NT2/D1 (cell line): Measurements from ENCODE around the gene SYNDIG1.

Experiments
- DNase-seq: peaks from one replicate; pipeline ENCODE4 v3.0.0-alpha.2; 2011; ENCODE audit warnings: low read depth, low spot score
- H3K27me3 ChIP-seq: 2 replicates; pipeline ENCODE4 v1.6.0; 2011; ENCODE audit warnings: mild to moderate bottlenecking; ENCODE audit not compliant: insufficient read length, insufficient read depth
- H3K36me3 ChIP-seq: 2 replicates; pipeline ENCODE4 v1.6.1; 2011; ENCODE audit warnings: mild to moderate bottlenecking, low read length, mixed read lengths; ENCODE audit not compliant: insufficient read depth, insufficient read length
- H3K4me1 ChIP-seq: 2 replicates; pipeline ENCODE4 v1.5.1; 2011; ENCODE audit not compliant: insufficient read depth, insufficient read length
- H3K4me3 ChIP-seq: 2 replicates; pipeline ENCODE4 v1.5.1; 2011; ENCODE audit warnings: low read depth; ENCODE audit not compliant: insufficient read length
- H3K9ac ChIP-seq: 2 replicates; pipeline ENCODE4 v1.6.0; 2011; ENCODE audit warnings: low read depth; ENCODE audit not compliant: insufficient read length
- H3K9me3 ChIP-seq: 2 replicates; pipeline ENCODE4 v1.5.1; 2011; ENCODE audit warnings: mild to moderate bottlenecking, low read length; ENCODE audit not compliant: insufficient read depth
- SUZ12 ChIP-seq: IDR thresholded peaks from 2 replicates; pipeline ENCODE4 v1.6.1; 2011; ENCODE audit not compliant: insufficient read length, insufficient read depth; ENCODE audit errors: extremely low read depth
- YY1 ChIP-seq: IDR thresholded peaks from 2 replicates; pipeline ENCODE4 v1.6.1; 2011; ENCODE audit not compliant: insufficient read length, insufficient read depth
- ZNF274 ChIP-seq: IDR thresholded peaks from 2 replicates; pipeline ENCODE4 v1.6.1; 2011; ENCODE audit warnings: mild to moderate bottlenecking, low read depth, low read length

Gene SYNDIG1

GRCh38 chr20:24531202-24531601 lies 61.8 kb downstream of the SYNDIG1 start:
- H3K9ac ChIP-seq = no peak overlapping the region
- H3K36me3 ChIP-seq = no peaks in the 10 kb centered on the region
- TF ChIP-seq SUZ12 (no peak), ZNF274 (no peak), YY1 (no peak)
- no peak overlapping the region for H3K4me3 ChIP-seq
- no peak for DNase-seq
- no peaks in the 10 kb centered on the region; the same call in 1 of the 2 replicates for H3K9me3 ChIP-seq
- no peaks in the 10 kb centered on the region for H3K4me1 ChIP-seq
- H3K27me3 ChIP-seq = no peaks in the 10 kb centered on the region

- DNase-seq = no peak
- no peaks in the 10 kb centered on the region for H3K4me1 ChIP-seq
- no peaks in the 10 kb centered on the region; the same call in 1 of the 2 replicates for H3K9me3 ChIP-seq
- no peak overlapping the region for H3K4me3 ChIP-seq
- no peaks in the 10 kb centered on the region for H3K27me3 ChIP-seq
- no peak for TF ChIP-seq YY1
- no peak for TF ChIP-seq ZNF274
- no peak for TF ChIP-seq SUZ12
- no peaks in the 10 kb centered on the region for H3K36me3 ChIP-seq
- no peak overlapping the region for H3K9ac ChIP-seq
Measured at GRCh38 chr20:24531631-24532419, 62.4 kb downstream of the SYNDIG1 start.

- DNase-seq = no peak
- TF ChIP-seq YY1 = no peak
- no peak for TF ChIP-seq ZNF274
- H3K27me3 ChIP-seq = no peaks in the 10 kb centered on the region
- no peak overlapping the region for H3K9ac ChIP-seq
- H3K9me3 ChIP-seq = no peaks in the 10 kb centered on the region; the same call in 1 of the 2 replicates
- no peak overlapping the region for H3K4me3 ChIP-seq
- no peaks in the 10 kb centered on the region for H3K36me3 ChIP-seq
- H3K4me1 ChIP-seq = no peaks in the 10 kb centered on the region
Measured at GRCh38 chr20:24533449-24533848, 64.0 kb downstream of the SYNDIG1 start.

GRCh38 chr20:24534282-24534681 lies 64.9 kb downstream of the SYNDIG1 start:
- no peak for DNase-seq
- no peak overlapping the region for H3K4me3 ChIP-seq
- no peaks in the 10 kb centered on the region for H3K27me3 ChIP-seq
- no peak overlapping the region for H3K9ac ChIP-seq
- H3K9me3 ChIP-seq = no peaks in the 10 kb centered on the region; the same call in 1 of the 2 replicates
- H3K4me1 ChIP-seq = no peaks in the 10 kb centered on the region
- no peaks in the 10 kb centered on the region for H3K36me3 ChIP-seq
- TF ChIP-seq ZNF274 (no peak), YY1 (no peak), SUZ12 (no peak)

- DNase-seq = no peak
- no peaks in the 10 kb centered on the region; the same call in 1 of the 2 replicates for H3K9me3 ChIP-seq
- no peak overlapping the region for H3K9ac ChIP-seq
- H3K27me3 ChIP-seq = no peaks in the 10 kb centered on the region
- H3K36me3 ChIP-seq = no peaks in the 10 kb centered on the region
- TF ChIP-seq SUZ12 (no peak), YY1 (no peak), ZNF274 (no peak)
- no peak overlapping the region for H3K4me3 ChIP-seq
- no peaks in the 10 kb centered on the region for H3K4me1 ChIP-seq
Measured at GRCh38 chr20:24535941-24536730, 66.7 kb downstream of the SYNDIG1 start.

- no peak for TF ChIP-seq YY1
- TF ChIP-seq SUZ12 = no peak
- TF ChIP-seq ZNF274 = no peak
Measured at GRCh38 chr20:24537210-24537609, 67.8 kb downstream of the SYNDIG1 start.

GRCh38 chr20:24542721-24543120 lies 73.3 kb downstream of the SYNDIG1 start:
- Histone ChIP-seq H3K36me3 (peaks cover 24% of the 10 kb centered on the region), H3K27me3 (no peaks in the 10 kb centered on the region), H3K4me1 (no peaks in the 10 kb centered on the region), H3K9me3 (peaks cover 15% of the 10 kb centered on the region; the same call in 1 of the 2 replicates), H3K9ac (no peak overlapping the region), H3K4me3 (no peak overlapping the region)
- DNase-seq = no peak
- TF ChIP-seq SUZ12 (no peak), YY1 (no peak), ZNF274 (no peak)

More at GRCh38 chr20:24537210-24537609, 67.8 kb downstream of the SYNDIG1 start:
- DNase-seq = no peak
- Histone ChIP-seq H3K4me3 (no peak overlapping the region), H3K9me3 (no peaks in the 10 kb centered on the region; the same call in 1 of the 2 replicates), H3K9ac (no peak overlapping the region), H3K36me3 (no peaks in the 10 kb centered on the region), H3K4me1 (no peaks in the 10 kb centered on the region), H3K27me3 (no peaks in the 10 kb centered on the region)
